SW 1271 (cell line): ENCODE measurements around the gene AHSA1.

ENCODE experiments used
- DNase-seq, 2 experiments: peaks; one replicate each; lab custom pipeline; 2025; lab: John Stamatoyannopoulos, UW

AHSA1 gene

GRCh38 chr14:77473921-77474320, 16.0 kb downstream of the AHSA1 start:
- DNase-seq, result no peak

GRCh38 chr14:77474479-77475177, 16.7 kb downstream of the AHSA1 start:
- no peak for DNase-seq

- DNase-seq, result no peak
These were observed 17.7 kb downstream of the AHSA1 start for GRCh38 chr14:77475432-77476115.

GRCh38 chr14:77478029-77478428, 20.1 kb downstream of the AHSA1 start:
- DNase-seq, result no peak

- DNase-seq, result no peak
These were observed 20.9 kb downstream of the AHSA1 start for GRCh38 chr14:77478796-77479195.

- DNase-seq, result no peak
These were observed 24.5 kb downstream of the AHSA1 start for GRCh38 chr14:77482422-77482821.

- DNase-seq, result no peak
These were observed 27.4 kb downstream of the AHSA1 start for GRCh38 chr14:77485256-77485655.

- no peak for DNase-seq
These were observed 28.2 kb downstream of the AHSA1 start for GRCh38 chr14:77485901-77486678.

- no peak for DNase-seq
These were observed 30.7 kb downstream of the AHSA1 start for GRCh38 chr14:77488558-77488957.

- DNase-seq, result no peak
These were observed 31.1 kb downstream of the AHSA1 start for GRCh38 chr14:77489041-77489440.

- DNase-seq, result no peak
These were observed 32.6 kb downstream of the AHSA1 start for GRCh38 chr14:77490347-77490986.

GRCh38 chr14:77491056-77491455, 33.2 kb downstream of the AHSA1 start:
- DNase-seq, result no peak

- DNase-seq, result no peak
These were observed 37.4 kb downstream of the AHSA1 start for GRCh38 chr14:77495334-77495733.

GRCh38 chr14:77498120-77498979, 40.5 kb downstream of the AHSA1 start, which contains the start of gene ISM2:
TSS of gene ISM2 (minus strand) at chr14:77498816. CDS start at chr14:77498793, 23 bp downstream.
- DNase-seq, result no peak

GRCh38 chr14:77498984-77499527, 41.2 kb downstream of the AHSA1 start:
- DNase-seq, result no peak

- DNase-seq, result no peak
These were observed 44.4 kb downstream of the AHSA1 start for GRCh38 chr14:77502109-77502782.

- DNase-seq, result no peak
These were observed 45.2 kb downstream of the AHSA1 start for GRCh38 chr14:77503138-77503537.

GRCh38 chr14:77505031-77505430, 47.1 kb downstream of the AHSA1 start:
- DNase-seq, result no peak

- DNase-seq, result no peak
These were observed 49.9 kb downstream of the AHSA1 start for GRCh38 chr14:77507762-77508161.

- no peak for DNase-seq
These were observed 50.4 kb downstream of the AHSA1 start for GRCh38 chr14:77508249-77508648.
